ENCODE results near the gene IL4I1.

IL4I1 gene

DNA sequence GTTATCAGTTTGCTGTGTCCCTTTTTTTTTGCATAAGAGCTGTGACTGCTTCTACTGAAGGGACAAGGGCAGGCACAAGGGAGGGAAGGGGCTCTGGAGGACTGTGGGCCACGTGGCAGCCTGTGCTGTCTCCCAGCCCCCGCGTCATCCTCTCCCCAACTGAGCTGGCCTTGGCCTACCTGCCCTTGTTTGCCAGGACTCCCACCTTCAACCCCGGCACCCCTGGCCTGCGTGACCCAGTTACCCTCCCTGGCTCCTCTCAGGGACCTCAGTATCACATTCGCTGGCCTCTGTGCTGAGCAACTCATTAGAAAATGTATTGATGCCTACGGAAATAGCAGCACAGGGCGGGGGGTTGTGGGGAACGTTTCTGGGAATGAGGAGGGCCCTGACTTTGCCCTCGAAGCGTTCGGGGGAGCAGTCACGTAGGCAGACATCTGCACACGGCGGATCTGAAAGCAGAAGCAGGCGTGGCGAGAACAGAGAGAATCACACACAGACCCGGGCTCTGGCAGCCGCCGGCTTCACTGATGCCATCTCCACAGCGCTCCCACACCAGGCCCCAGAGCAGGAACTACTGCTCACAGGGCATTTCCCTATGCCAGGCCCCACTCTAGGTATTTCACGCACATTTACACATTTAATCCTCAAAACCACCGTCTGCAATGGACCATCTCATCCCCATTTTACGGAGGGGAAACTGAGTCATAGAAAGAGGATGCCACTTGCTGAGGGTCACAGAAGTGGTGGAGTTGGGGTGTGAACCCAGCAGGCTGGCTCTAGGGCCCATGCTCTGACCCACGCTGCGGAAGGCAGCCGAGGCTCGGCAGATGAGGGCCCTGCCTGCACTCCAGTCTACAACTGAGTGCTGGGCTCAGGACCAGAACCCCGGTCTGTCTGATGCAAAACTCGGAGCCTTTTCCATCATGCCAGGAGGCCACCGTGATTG is 26.6 kb upstream of the IL4I1 start:
- peak overlapping the region; percentile 38; the same call in 1 of the 2 replicates for H3K9ac ChIP-seq (ENCODE audit: low read depth, low read length)
- WGBS = 94% methylated on average over 31 of the region's 31 CpGs

GRCh38 chr19:49921871-49922795 is 25.4 kb upstream of the IL4I1 start:
- H3K9ac ChIP-seq (ENCODE audit: low read depth, low read length) = peak overlapping the region; percentile 38; the same call in 1 of the 2 replicates
- H3K27ac ChIP-seq (ENCODE audit: low read depth, low read length) = no peak overlapping the region
- no peaks in the 10 kb centered on the region for H3K27me3 ChIP-seq (ENCODE audit: insufficient read depth, low read length)
- peaks cover 77% of the 10 kb centered on the region for H3K36me3 ChIP-seq (ENCODE audit: insufficient read depth, low read length)
- H3K4me1 ChIP-seq (ENCODE audit: insufficient read depth, low read length) = peaks cover 8% of the 10 kb centered on the region; the same call in 1 of the 2 replicates
- 90% methylated on average over 21 of the region's 22 CpGs for WGBS
- H3K4me3 ChIP-seq (ENCODE audit: low read length) = no peak overlapping the region
- H3K9me3 ChIP-seq (ENCODE audit: insufficient read depth, low read depth, low read length) = no peaks in the 10 kb centered on the region

More for the DNA sequence above, 26.6 kb upstream of the IL4I1 start:
- H3K4me1 ChIP-seq (ENCODE audit: insufficient read depth, low read length) = peaks cover 14% of the 10 kb centered on the region; the same call in 1 of the 2 replicates
- H3K9me3 ChIP-seq (ENCODE audit: insufficient read depth, low read depth, low read length) = no peaks in the 10 kb centered on the region
- peaks cover 77% of the 10 kb centered on the region for H3K36me3 ChIP-seq (ENCODE audit: insufficient read depth, low read length)
- no peaks in the 10 kb centered on the region for H3K27me3 ChIP-seq (ENCODE audit: insufficient read depth, low read length)
- no peak overlapping the region for H3K27ac ChIP-seq (ENCODE audit: low read depth, low read length)
- no peak overlapping the region for H3K4me3 ChIP-seq (ENCODE audit: low read length)

DNA sequence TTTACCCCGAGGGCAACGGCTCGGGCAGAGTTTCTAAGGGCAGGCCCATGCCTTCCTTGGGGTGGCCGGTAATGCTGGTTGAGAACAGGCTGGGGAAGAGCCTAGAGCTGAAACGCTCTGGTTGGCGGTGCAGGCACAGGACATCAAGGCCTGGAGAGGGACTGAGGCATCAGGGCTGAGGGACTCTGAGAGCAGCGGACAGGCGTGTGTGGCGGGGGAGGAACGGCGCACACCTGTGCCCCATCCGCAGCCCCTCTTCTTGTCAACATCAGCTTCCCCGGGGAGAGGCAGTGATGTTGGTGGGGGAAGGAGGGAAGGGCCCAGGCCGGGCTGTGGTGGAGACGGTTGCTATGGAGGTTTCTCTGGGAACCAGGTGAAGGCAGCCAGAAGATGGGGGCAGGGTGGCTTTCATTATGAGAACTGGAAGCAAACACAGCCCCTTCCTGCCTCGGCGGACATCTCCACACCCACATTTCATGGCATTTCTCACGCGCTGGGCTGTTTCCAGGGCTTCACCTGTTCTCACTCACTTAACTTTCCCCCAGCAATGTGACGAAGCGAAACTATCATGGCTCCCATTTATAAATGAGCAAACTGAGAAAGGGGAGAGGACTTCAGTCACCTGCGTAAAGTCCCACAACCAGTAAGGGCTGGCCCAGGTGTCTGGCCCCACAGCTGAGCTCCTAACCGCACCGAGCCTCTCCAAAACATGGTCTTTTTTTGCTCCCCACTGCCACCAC is 24.1 kb upstream of the IL4I1 start:
- Histone ChIP-seq H3K9ac (ENCODE audit: low read depth, low read length) (no peak overlapping the region), H3K27me3 (ENCODE audit: insufficient read depth, low read length) (no peaks in the 10 kb centered on the region), H3K36me3 (ENCODE audit: insufficient read depth, low read length) (peaks cover 69% of the 10 kb centered on the region), H3K4me3 (ENCODE audit: low read length) (no peak overlapping the region), H3K4me1 (ENCODE audit: insufficient read depth, low read length) (peaks cover 11% of the 10 kb centered on the region; the same call in 1 of the 2 replicates), H3K9me3 (ENCODE audit: insufficient read depth, low read depth, low read length) (no peaks in the 10 kb centered on the region), H3K27ac (ENCODE audit: low read depth, low read length) (no peak overlapping the region)
- WGBS = 96% methylated on average over 24 of the region's 24 CpGs

GRCh38 chr19:49918089-49918488 is 21.4 kb upstream of the IL4I1 start:
- no peak overlapping the region for H3K27ac ChIP-seq (ENCODE audit: low read depth, low read length)
- H3K27me3 ChIP-seq (ENCODE audit: insufficient read depth, low read length) = no peaks in the 10 kb centered on the region
- H3K36me3 ChIP-seq (ENCODE audit: insufficient read depth, low read length) = peaks cover 66% of the 10 kb centered on the region

DNA sequence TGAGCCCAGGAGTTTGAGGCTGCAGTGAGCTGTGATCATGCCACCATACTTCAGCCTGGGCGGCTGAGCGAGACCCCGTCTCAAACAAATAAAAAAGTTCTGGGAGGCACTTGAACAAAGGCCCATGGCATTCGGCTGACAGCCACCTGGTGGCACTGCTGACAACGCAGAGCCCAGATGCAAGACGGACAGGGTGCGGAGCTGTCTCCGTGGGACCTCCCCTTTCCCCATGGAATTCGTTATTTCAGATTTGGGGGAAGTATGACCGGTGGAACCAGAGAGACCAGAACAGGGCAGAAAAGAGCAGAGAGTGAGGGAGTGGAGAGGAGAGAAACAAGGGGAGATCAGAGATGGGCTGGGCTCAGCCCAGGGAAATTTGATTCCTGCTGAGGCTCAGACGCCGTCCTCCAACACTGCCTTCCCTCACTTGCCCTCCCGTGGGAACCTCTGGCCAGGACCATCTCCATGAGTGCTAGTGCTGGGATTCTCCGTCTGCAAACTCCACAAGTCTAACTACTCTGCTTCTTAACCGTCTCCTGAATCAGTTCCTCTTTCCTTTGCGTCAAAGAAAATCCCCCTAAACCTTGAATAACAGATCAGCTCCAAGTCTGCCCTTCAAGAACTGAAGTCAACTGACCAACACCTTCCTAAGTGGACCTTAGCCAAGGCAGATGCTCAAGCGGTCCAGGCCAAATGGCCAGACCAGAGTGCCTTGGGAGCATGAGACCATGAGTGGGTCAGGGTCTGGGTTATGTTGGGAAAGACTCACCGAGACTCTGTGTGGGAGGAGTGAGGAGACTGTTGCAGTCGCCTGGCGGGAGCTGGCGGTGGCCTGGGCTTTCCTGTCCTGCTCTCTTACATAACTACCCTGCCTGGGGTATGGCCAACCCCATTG is 20.4 kb upstream of the IL4I1 start:
- WGBS = 85% methylated on average over 21 of the region's 21 CpGs
- H3K27me3 ChIP-seq (ENCODE audit: insufficient read depth, low read length) = no peaks in the 10 kb centered on the region
- H3K27ac ChIP-seq (ENCODE audit: low read depth, low read length) = no peak overlapping the region
- peaks cover 64% of the 10 kb centered on the region for H3K36me3 ChIP-seq (ENCODE audit: insufficient read depth, low read length)
- H3K4me3 ChIP-seq (ENCODE audit: low read length) = no peak overlapping the region
- H3K9ac ChIP-seq (ENCODE audit: low read depth, low read length) = no peak overlapping the region
- peaks cover 7% of the 10 kb centered on the region; the same call in 1 of the 2 replicates for H3K4me1 ChIP-seq (ENCODE audit: insufficient read depth, low read length)
- H3K9me3 ChIP-seq (ENCODE audit: insufficient read depth, low read depth, low read length) = no peaks in the 10 kb centered on the region

More at GRCh38 chr19:49918089-49918488, 21.4 kb upstream of the IL4I1 start:
- Histone ChIP-seq H3K9me3 (ENCODE audit: insufficient read depth, low read depth, low read length) (no peaks in the 10 kb centered on the region), H3K4me1 (ENCODE audit: insufficient read depth, low read length) (peaks cover 11% of the 10 kb centered on the region; the same call in 1 of the 2 replicates), H3K4me3 (ENCODE audit: low read length) (no peak overlapping the region), H3K9ac (ENCODE audit: low read depth, low read length) (no peak overlapping the region)
- WGBS = 98% methylated on average over 8 of the region's 8 CpGs

DNA sequence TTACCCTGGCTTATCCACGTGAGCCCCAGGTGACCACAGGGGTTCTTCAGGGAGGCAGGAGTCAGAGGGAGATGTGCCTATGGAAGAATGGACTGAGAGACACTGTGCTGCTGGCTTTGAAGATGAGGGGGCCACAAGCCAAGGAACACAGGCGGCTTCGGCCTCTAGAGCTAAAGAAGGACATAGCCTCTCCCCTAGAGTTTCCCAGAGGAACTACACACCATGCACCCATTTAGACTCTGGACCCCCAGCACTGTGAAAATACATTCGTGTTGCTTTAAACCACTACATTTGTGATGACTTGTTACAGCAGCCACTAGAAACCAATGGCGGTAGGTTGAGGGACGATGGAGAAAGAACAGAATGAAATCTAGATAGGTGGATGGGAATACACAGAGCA is 18.6 kb upstream of the IL4I1 start:
- Histone ChIP-seq H3K27ac (ENCODE audit: low read depth, low read length) (no peak overlapping the region), H3K4me3 (ENCODE audit: low read length) (no peak overlapping the region), H3K36me3 (ENCODE audit: insufficient read depth, low read length) (peaks cover 66% of the 10 kb centered on the region), H3K9me3 (ENCODE audit: insufficient read depth, low read depth, low read length) (no peaks in the 10 kb centered on the region), H3K4me1 (ENCODE audit: insufficient read depth, low read length) (0 out of 2 replicates have a peak, but pooled peaks cover 3% of the 10 kb centered on the region), H3K27me3 (ENCODE audit: insufficient read depth, low read length) (no peaks in the 10 kb centered on the region), H3K9ac (ENCODE audit: low read depth, low read length) (no peak overlapping the region)
- WGBS = 97% methylated on average over 6 of the region's 6 CpGs

DNA sequence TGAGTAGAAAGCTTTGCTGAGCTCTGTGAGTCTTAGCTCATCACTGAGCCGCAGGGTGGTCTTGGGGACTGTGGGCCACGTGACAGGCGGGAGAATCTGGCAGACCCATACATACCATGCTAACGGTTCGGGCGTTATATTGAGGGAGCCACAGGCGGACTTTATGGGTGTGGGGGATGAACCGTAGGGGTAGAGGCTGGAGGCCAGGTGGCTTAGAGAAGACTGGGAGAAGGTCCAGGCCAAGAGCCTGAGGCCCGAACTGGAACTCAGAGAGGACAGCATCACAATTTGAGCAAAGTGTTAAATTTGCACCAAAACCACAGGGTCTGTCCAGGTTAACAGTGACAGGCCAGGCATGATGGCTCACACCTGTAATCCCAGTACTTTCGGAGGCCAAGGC is 17.0 kb upstream of the IL4I1 start:
- H3K36me3 ChIP-seq (ENCODE audit: insufficient read depth, low read length) = peaks cover 77% of the 10 kb centered on the region
- H3K4me1 ChIP-seq (ENCODE audit: insufficient read depth, low read length) = 0 out of 2 replicates have a peak, but pooled peaks cover 3% of the 10 kb centered on the region
- no peak overlapping the region for H3K4me3 ChIP-seq (ENCODE audit: low read length)
- 94% methylated on average over 10 of the region's 10 CpGs for WGBS
- no peaks in the 10 kb centered on the region for H3K9me3 ChIP-seq (ENCODE audit: insufficient read depth, low read depth, low read length)
- no peaks in the 10 kb centered on the region for H3K27me3 ChIP-seq (ENCODE audit: insufficient read depth, low read length)
- H3K9ac ChIP-seq (ENCODE audit: low read depth, low read length) = no peak overlapping the region
- H3K27ac ChIP-seq (ENCODE audit: low read depth, low read length) = no peak overlapping the region

DNA sequence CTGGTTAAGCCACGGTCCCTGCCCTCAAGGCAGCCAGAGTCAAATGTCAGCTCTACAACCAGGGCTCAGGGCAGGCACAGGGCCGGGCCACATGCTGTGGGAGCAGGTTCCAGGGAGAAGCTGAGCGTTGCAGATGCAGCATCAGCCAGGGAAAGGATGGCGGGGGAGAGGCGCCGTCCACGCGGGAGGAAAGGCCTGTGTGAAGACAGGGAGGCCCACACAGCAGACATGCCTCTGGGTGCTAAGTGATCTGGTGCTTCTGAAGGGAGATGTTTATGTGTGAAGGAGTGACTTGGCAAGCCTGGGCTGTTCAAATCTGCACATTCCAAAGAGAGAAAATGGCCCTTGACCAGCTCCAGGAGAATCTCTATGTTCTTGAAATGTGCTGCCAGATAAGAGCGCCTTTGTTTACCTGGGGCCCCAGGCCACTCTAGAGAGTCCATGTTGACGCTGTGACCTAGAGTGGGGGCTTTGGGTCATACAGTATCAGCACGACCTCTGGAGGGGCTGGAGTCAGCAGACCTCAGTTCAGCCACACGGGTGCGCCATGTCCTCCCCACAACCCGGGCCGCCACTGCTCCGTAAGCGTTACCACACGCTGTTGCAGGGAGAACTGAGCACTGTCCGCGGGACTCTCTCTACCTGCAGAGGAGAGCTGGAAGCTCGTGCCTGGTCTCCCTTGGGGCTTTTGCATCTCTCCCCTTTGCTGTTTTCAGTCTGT is 16.4 kb upstream of the IL4I1 start:
- 0 out of 2 replicates have a peak, but pooled peaks cover 3% of the 10 kb centered on the region for H3K4me1 ChIP-seq (ENCODE audit: insufficient read depth, low read length)
- no peaks in the 10 kb centered on the region for H3K9me3 ChIP-seq (ENCODE audit: insufficient read depth, low read depth, low read length)
- WGBS = 91% methylated on average over 21 of the region's 21 CpGs
- H3K27ac ChIP-seq (ENCODE audit: low read depth, low read length) = no peak overlapping the region
- peaks cover 78% of the 10 kb centered on the region for H3K36me3 ChIP-seq (ENCODE audit: insufficient read depth, low read length)
- no peak overlapping the region for H3K9ac ChIP-seq (ENCODE audit: low read depth, low read length)
- no peak overlapping the region for H3K4me3 ChIP-seq (ENCODE audit: low read length)
- no peaks in the 10 kb centered on the region for H3K27me3 ChIP-seq (ENCODE audit: insufficient read depth, low read length)

- H3K36me3 ChIP-seq (ENCODE audit: insufficient read depth, low read length) = peaks cover 82% of the 10 kb centered on the region
- H3K9ac ChIP-seq (ENCODE audit: low read depth, low read length) = no peak overlapping the region
- 84% methylated on average over 9 of the region's 9 CpGs for WGBS
- no peaks in the 10 kb centered on the region for H3K4me1 ChIP-seq (ENCODE audit: insufficient read depth, low read length)
- H3K27me3 ChIP-seq (ENCODE audit: insufficient read depth, low read length) = no peaks in the 10 kb centered on the region
- no peaks in the 10 kb centered on the region for H3K9me3 ChIP-seq (ENCODE audit: insufficient read depth, low read depth, low read length)
- H3K27ac ChIP-seq (ENCODE audit: low read depth, low read length) = no peak overlapping the region
- no peak overlapping the region for H3K4me3 ChIP-seq (ENCODE audit: low read length)
Observed at GRCh38 chr19:49911381-49912145, 14.9 kb upstream of the IL4I1 start.
